GM23248 (cell line): ENCODE measurements around the gene VPS54. TPM values are rescaled to one million over a fixed set of nuclear protein-coding genes. Genes with fewer than 3 reads are reported as not detected.

Experiments
- DNase-seq: peaks from one replicate; pipeline ENCODE4 v3.0.0-alpha.2; 2015
- H2AFZ ChIP-seq: fragments of 200-600 bp; sonication (generic); 2 replicates; pipeline ENCODE4 v1.6.1; 2016; ENCODE audit warnings: antibody characterized with exemption
- H3F3A ChIP-seq: fragments of 200-600 bp; sonication (generic); 2 replicates; pipeline ENCODE4 v1.6.1; 2016; ENCODE audit warnings: mild to moderate bottlenecking, antibody characterized with exemption, mixed run types; ENCODE audit not compliant: insufficient read depth
- H3K27ac ChIP-seq: fragments of 200-600 bp; sonication (generic); 2 replicates; pipeline ENCODE4 v1.5.1; 2016; ENCODE audit warnings: mild to moderate bottlenecking
- H3K27me3 ChIP-seq: fragments of 200-600 bp; sonication (generic); replicated peaks from 2 replicates; pipeline ENCODE4 v1.6.1; 2016; ENCODE audit warnings: mild to moderate bottlenecking; ENCODE audit not compliant: insufficient read depth
- H3K36me3 ChIP-seq: fragments of 200-600 bp; sonication (generic); 2 replicates; pipeline ENCODE4 v1.6.1; 2016; ENCODE audit warnings: low read depth, mild to moderate bottlenecking
- H3K4me1 ChIP-seq: fragments of 200-600 bp; sonication (generic); 2 replicates; pipeline ENCODE4 v1.6.1; 2016; ENCODE audit warnings: mild to moderate bottlenecking; ENCODE audit not compliant: insufficient read depth
- H3K4me2 ChIP-seq: fragments of 200-600 bp; sonication (generic); one replicate; pipeline ENCODE4 v1.6.1; 2016; ENCODE audit warnings: mild to moderate bottlenecking; ENCODE audit not compliant: unreplicated experiment
- H3K4me3 ChIP-seq: fragments of 200-600 bp; sonication (generic); 2 replicates; pipeline ENCODE4 v1.5.1; 2016; ENCODE audit warnings: mild to moderate bottlenecking
- H3K79me2 ChIP-seq: fragments of 200-600 bp; sonication (generic); 2 replicates; pipeline ENCODE4 v1.6.1; 2016; ENCODE audit warnings: mild to moderate bottlenecking; ENCODE audit not compliant: insufficient read depth
- H3K9ac ChIP-seq: fragments of 200-600 bp; sonication (generic); 2 replicates; pipeline ENCODE4 v1.6.1; 2016; ENCODE audit warnings: mild to moderate bottlenecking
- H3K9me2 ChIP-seq: fragments of 200-600 bp; sonication (generic); 2 replicates; pipeline ENCODE4 v1.6.1; 2016; ENCODE audit warnings: mixed run types, mild to moderate bottlenecking, moderate library complexity; ENCODE audit not compliant: insufficient read depth
- H3K9me3 ChIP-seq: fragments of 200-600 bp; sonication (generic); one replicate; pipeline ENCODE4 v1.6.1; 2017; ENCODE audit warnings: low read depth
- H4K20me1 ChIP-seq: fragments of 200-600 bp; sonication (generic); 2 replicates; pipeline ENCODE4 v1.6.0; 2016; ENCODE audit not compliant: insufficient read depth
- EZH2 ChIP-seq: fragments of 200-600 bp; sonication (generic); IDR thresholded peaks from 2 replicates; pipeline ENCODE4 v1.6.1; 2018; ENCODE audit warnings: antibody characterized with exemption, mild to moderate bottlenecking; ENCODE audit not compliant: insufficient read depth, poor library complexity, severe bottlenecking
- EZH2phosphoT487 ChIP-seq: fragments of 200-600 bp; sonication (generic); IDR thresholded peaks from 2 replicates; pipeline ENCODE4 v1.6.1; 2018; ENCODE audit warnings: antibody characterized with exemption, moderate library complexity, mild to moderate bottlenecking, low read depth; ENCODE audit not compliant: insufficient read depth
- WGBS, 2 experiments: methylation state at CpG; one replicate each; pipeline ENCODE4 v1.1.6; 2015 to 2017; ENCODE audit warnings: low lambda C conversion rate in 2 of 2, low coverage in 1 of 2; ENCODE audit errors: missing lambda C conversion rate in 2 of 2; 5-methylcytosine and 5-hydroxymethylcytosine counted together
- in situ Hi-C: fragments of 300-500 bp; cut with MboI; formaldehyde crosslinking; loops from 2 replicates; pipeline ENCODE4 v1.15.0; 2020
- polyA plus RNA-seq: library from polyadenylated mRNA; unstranded; fragments of >200 nt; fragmentation: Nextera tagmentation; extraction: Ambion mirVana; gene quantifications from 2 replicates; pipeline ENCODE4 v1.2.1, GENCODE V29; 2016
- total RNA-seq: library from RNA; depleted of rRNA; stranded (reverse); fragments of >200 nt; shearing (Covaris generic); gene quantifications from 2 replicates; pipeline ENCODE4 v1.2.3, GENCODE V29; 2014

Gene VPS54
- total and polyA plus RNA-seq, 2 experiments from 2014 or later, result 6.5 to 12.9 TPM

GRCh38 chr2:63888490-63889402 is 130.5 kb downstream of the VPS54 start:
- Histone ChIP-seq H3K36me3 (peaks cover 85% of the 10 kb centered on the region), H3K9me3 (no peaks in the 10 kb centered on the region), H2AFZ (no peak overlapping the region), H3K79me2 (peaks cover 19% of the 10 kb centered on the region; the same call in 1 of the 2 replicates), H3K4me2 (no peak overlapping the region), H3K4me3 (no peak overlapping the region), H3K27me3 (no peaks in the 10 kb centered on the region), H3K4me1 (no peaks in the 10 kb centered on the region), H3K9me2 (no peaks in the 10 kb centered on the region), H4K20me1 (no peaks in the 10 kb centered on the region), H3K27ac (no peak overlapping the region), H3K9ac (no peak overlapping the region), H3F3A (peaks cover 43% of the 10 kb centered on the region)
- in situ Hi-C loops, result no loop called here
- peak; percentile 61 for DNase-seq
- WGBS, 2 experiments, result 74 to 83% methylated on average over 6 of the region's 6 CpGs
- TF ChIP-seq EZH2phosphoT487 (no peak), EZH2 (no peak)

GRCh38 chr2:63888053-63888452 is 131.2 kb downstream of the VPS54 start:
- H3K27me3 ChIP-seq, result no peaks in the 10 kb centered on the region
- H3K9ac ChIP-seq, result no peak overlapping the region
- no peaks in the 10 kb centered on the region for H3K9me2 ChIP-seq
- TF ChIP-seq EZH2phosphoT487, result no peak
- no peak for TF ChIP-seq EZH2
- peaks cover 40% of the 10 kb centered on the region; the same call in 1 of the 2 replicates for H3F3A ChIP-seq
- no peak overlapping the region for H2AFZ ChIP-seq
- no peak for DNase-seq
- H3K4me1 ChIP-seq, result no peaks in the 10 kb centered on the region
- no peak overlapping the region for H3K4me3 ChIP-seq
- in situ Hi-C loops, result no loop called here
- H4K20me1 ChIP-seq, result no peaks in the 10 kb centered on the region
- H3K4me2 ChIP-seq, result no peak overlapping the region
- H3K9me3 ChIP-seq, result no peaks in the 10 kb centered on the region
- H3K27ac ChIP-seq, result no peak overlapping the region
- WGBS, 2 experiments, result 74 to 86% methylated on average over 2 of the region's 2 CpGs
- peaks cover 24% of the 10 kb centered on the region; the same call in 1 of the 2 replicates for H3K79me2 ChIP-seq
- peaks cover 83% of the 10 kb centered on the region for H3K36me3 ChIP-seq

GRCh38 chr2:63886445-63886844 is 132.8 kb downstream of the VPS54 start:
- WGBS, 2 experiments, result 97 to 100% methylated on average over 2 of the region's 2 CpGs
- peaks cover 36% of the 10 kb centered on the region; the same call in 1 of the 2 replicates for H3F3A ChIP-seq
- no peaks in the 10 kb centered on the region for H3K9me2 ChIP-seq
- no peaks in the 10 kb centered on the region for H3K27me3 ChIP-seq
- no peaks in the 10 kb centered on the region for H3K9me3 ChIP-seq
- no peak overlapping the region for H3K4me3 ChIP-seq
- no peak for TF ChIP-seq EZH2
- no peak for TF ChIP-seq EZH2phosphoT487
- peaks cover 68% of the 10 kb centered on the region for H3K36me3 ChIP-seq
- H4K20me1 ChIP-seq, result no peaks in the 10 kb centered on the region
- H3K4me2 ChIP-seq, result no peak overlapping the region
- H3K4me1 ChIP-seq, result no peaks in the 10 kb centered on the region
- H3K9ac ChIP-seq, result no peak overlapping the region
- peaks cover 40% of the 10 kb centered on the region for H3K79me2 ChIP-seq
- H2AFZ ChIP-seq, result no peak overlapping the region
- no peak for DNase-seq
- H3K27ac ChIP-seq, result no peak overlapping the region
- in situ Hi-C loops, result no loop called here

DNA sequence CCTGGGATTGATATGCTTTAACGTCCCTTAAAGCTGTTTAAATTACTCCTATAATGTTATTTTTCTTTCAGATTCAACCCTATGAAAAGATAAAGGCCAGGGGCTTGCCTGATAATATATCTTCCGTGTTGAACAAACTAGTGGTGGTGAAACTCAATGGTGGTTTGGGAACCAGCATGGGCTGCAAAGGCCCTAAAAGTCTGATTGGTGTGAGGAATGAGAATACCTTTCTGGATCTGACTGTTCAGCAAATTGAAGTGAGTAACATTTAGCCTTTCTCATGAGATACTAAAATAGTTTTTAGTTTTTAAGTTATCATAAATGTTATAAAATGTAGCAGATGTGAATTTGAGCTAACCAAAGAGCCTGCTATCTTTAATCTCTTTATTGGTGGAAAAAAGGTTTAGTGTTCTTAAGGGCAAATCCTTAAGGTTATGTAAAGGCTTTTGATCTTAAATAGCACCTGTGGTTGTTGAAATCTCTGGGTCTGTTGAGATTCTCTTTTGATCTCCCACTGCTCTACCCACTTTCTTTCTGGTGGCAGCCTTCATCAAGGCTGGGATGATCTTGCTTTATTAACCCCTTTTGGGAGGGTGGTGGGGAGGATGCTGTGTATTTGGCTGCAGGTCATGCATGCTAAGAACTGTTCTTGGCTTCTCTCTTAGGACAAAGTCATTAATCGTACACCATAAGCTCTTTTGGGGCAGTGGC is 136.7 kb downstream of the VPS54 start:
- 86 to 87% methylated on average over 3 of the region's 3 CpGs for WGBS, 2 experiments
- in situ Hi-C loops, result no loop called here
- peaks cover 33% of the 10 kb centered on the region for H3K36me3 ChIP-seq

More for the DNA sequence above, 136.7 kb downstream of the VPS54 start:
- no peaks in the 10 kb centered on the region for H4K20me1 ChIP-seq
- no peak overlapping the region for H3K27ac ChIP-seq
- no peak overlapping the region for H3K9ac ChIP-seq
- H3K79me2 ChIP-seq, result peaks cover 75% of the 10 kb centered on the region
- no peaks in the 10 kb centered on the region for H3K4me1 ChIP-seq
- no peaks in the 10 kb centered on the region for H3K9me3 ChIP-seq
- H3F3A ChIP-seq, result 0 out of 2 replicates have a peak, but pooled peaks cover 4% of the 10 kb centered on the region
- DNase-seq, result no peak
- H3K4me2 ChIP-seq, result no peak overlapping the region
- TF ChIP-seq EZH2 (no peak), EZH2phosphoT487 (no peak)
- no peaks in the 10 kb centered on the region for H3K27me3 ChIP-seq
- no peak overlapping the region for H3K4me3 ChIP-seq
- no peaks in the 10 kb centered on the region for H3K9me2 ChIP-seq
- H2AFZ ChIP-seq, result no peak overlapping the region
